Testis (tissue), 3 donors: Measurements from ENCODE around the gene SUMF2. TPM values are rescaled to one million over a fixed set of nuclear protein-coding genes. Genes with fewer than 3 reads are reported as not detected.
A peak's percentile ranks its signal among the peaks of the same experiment; 100 is the strongest.
"Not testable (repeated sequence)": the region's sequence is repeated elsewhere in the genome, so short reads cannot be mapped to it uniquely, and the experiment has no call there.

Experiments used
- DNase-seq: peaks from one replicate; pipeline ENCODE4 v3.0.0-alpha.2; 2019
- H3K27ac ChIP-seq, 2 donors: fragments of 200-600 bp; sonication (generic); one replicate each; pipeline ENCODE4 v1.5.1; 2019
- H3K27me3 ChIP-seq: fragments of 200-600 bp; sonication (generic); one replicate; pipeline ENCODE4 v1.5.1; 2019
- H3K36me3 ChIP-seq: fragments of 200-600 bp; sonication (generic); one replicate; pipeline ENCODE4 v1.5.1; 2017; ENCODE audit warnings: low read depth; ENCODE audit errors: missing control alignments
- H3K4me1 ChIP-seq: fragments of 200-600 bp; sonication (generic); one replicate; pipeline ENCODE4 v1.5.1; 2019
- H3K4me3 ChIP-seq, 2 donors: fragments of 200-600 bp; sonication (generic); one replicate each; pipeline ENCODE4 v1.5.1; 2017 to 2019
- H3K9me3 ChIP-seq: fragments of 200-600 bp; sonication (generic); one replicate; pipeline ENCODE4 v1.5.1; 2017
- CTCF ChIP-seq, 3 experiments: fragments of 450-650 bp in 2 of 3; fragments of 200-600 bp in 1 of 3; sonication (generic) in 1 of 3; IDR thresholded peaks; one replicate each; pipeline ENCODE4 v1.5.1; 2016 to 2019; ENCODE audit warnings: antibody characterized with exemption in 3 of 3, mild to moderate bottlenecking in 2 of 3, moderate library complexity in 1 of 3
- POLR2A ChIP-seq: fragments of 450-650 bp; IDR thresholded peaks from one replicate; pipeline ENCODE4 v1.6.1; 2017; ENCODE audit warnings: antibody characterized with exemption, mild to moderate bottlenecking, moderate library complexity
- WGBS, 2 donors: methylation state at CpG; one replicate each; pipeline ENCODE4 v1.1.5; 2018; 5-methylcytosine and 5-hydroxymethylcytosine counted together
- intact Hi-C: fragments of 100-400 bp; cut with DNase I; formaldehyde crosslinking; loops from one replicate; pipeline ENCODE4 v1.15.1; 2023; ENCODE audit warnings: low total_unique reads
- polyA plus RNA-seq: library from polyadenylated mRNA; stranded (reverse); fragments of 350-450 nt; fragmentation: Illumina TruSeq; extraction: RNeasy Lipid Tissue Mini Kit (QIAGEN cat#74804); gene quantifications from one replicate; pipeline ENCODE4 v1.2.3, GENCODE V29; 2014; ENCODE audit warnings: low read depth, low replicate concordance; ENCODE audit not compliant: insufficient read depth
- total RNA-seq, 2 donors: library from RNA; depleted of rRNA; stranded (reverse); fragments of >200 nt; gene quantifications; one replicate each; pipeline ENCODE4 v1.2.3, GENCODE V29; 2016

The SUMF2 gene
- total and polyA plus RNA-seq, 3 donors from 2014 or later = 83.3 to 107 (median 84.8) TPM

- H3K27ac ChIP-seq = no peak overlapping the region
- no peak for TF ChIP-seq POLR2A
- TF ChIP-seq CTCF (IDR thresholded peaks at IDR 0.05) = no peak
- WGBS, 2 donors = 72 to 74% methylated on average over 2 of the region's 2 CpGs
- no peaks in the 10 kb centered on the region for H3K9me3 ChIP-seq
- intact Hi-C loops = no loop called here
- H3K36me3 ChIP-seq = no peaks in the 10 kb centered on the region
- no peak overlapping the region for H3K4me3 ChIP-seq
- H3K4me1 ChIP-seq = peaks cover 4% of the 10 kb centered on the region
- DNase-seq = no peak
- no peaks in the 10 kb centered on the region for H3K27me3 ChIP-seq
These were observed 1.7 kb upstream of the SUMF2 start for GRCh38 chr7:56062382-56062781.

GRCh38 chr7:56063500-56063881 lies 595 bp upstream of the SUMF2 start:
- TF ChIP-seq CTCF (IDR thresholded peaks at IDR 0.05) (no peak), POLR2A (no peak)
- Histone ChIP-seq H3K36me3 (no peaks in the 10 kb centered on the region), H3K27ac (peak overlapping the region; percentile 41 to 93), H3K4me1 (peaks cover 4% of the 10 kb centered on the region), H3K4me3 (peak overlapping the region in 1 of 2 donors; percentile 96), H3K27me3 (no peaks in the 10 kb centered on the region), H3K9me3 (no peaks in the 10 kb centered on the region)
- 52 to 57% methylated on average over 7 of the region's 7 CpGs for WGBS, 2 donors
- DNase-seq = no peak
- intact Hi-C loops = no loop called here

- H3K4me3 ChIP-seq, DNase-seq, H3K36me3 ChIP-seq, H3K9me3 ChIP-seq, H3K27me3 ChIP-seq, H3K4me1 ChIP-seq, H3K27ac ChIP-seq, intact Hi-C loops: not testable (repeated sequence)
- WGBS, 2 donors = 67 to 76% methylated on average over 12 to 13 of the region's 13 CpGs
These were observed 2.3 kb downstream of the SUMF2 start for GRCh38 chr7:56066376-56066775.

GRCh38 chr7:56074371-56074791 lies 10.3 kb downstream of the SUMF2 start:
- WGBS, 2 donors = 13 to 14% methylated on average over 19 of the region's 19 CpGs
- no peak for TF ChIP-seq POLR2A
- peak; percentile 81 to 89 (median 83) for TF ChIP-seq CTCF (IDR thresholded peaks at IDR 0.05)
- no peak overlapping the region for H3K4me3 ChIP-seq
- peaks cover 8% of the 10 kb centered on the region for H3K4me1 ChIP-seq
- H3K27me3 ChIP-seq = no peaks in the 10 kb centered on the region
- DNase-seq = peak; percentile 87
- H3K27ac ChIP-seq = no peak overlapping the region
- intact Hi-C loops = loop anchor here (10.0 kb wide), 1 partner anchor 70 kb away; no protein-coding TSS in a partner anchor
- H3K36me3 ChIP-seq = no peaks in the 10 kb centered on the region
- no peaks in the 10 kb centered on the region for H3K9me3 ChIP-seq

- no peaks in the 10 kb centered on the region for H3K9me3 ChIP-seq
- H3K36me3 ChIP-seq = no peaks in the 10 kb centered on the region
- H3K4me3 ChIP-seq = no peak overlapping the region
- no peak overlapping the region for H3K27ac ChIP-seq
- 94 to 95% methylated on average over 3 of the region's 3 CpGs for WGBS, 2 donors
- intact Hi-C loops = loop anchor here (10.0 kb wide), 1 partner anchor 73 kb away; no protein-coding TSS in a partner anchor
- H3K4me1 ChIP-seq = peaks cover 16% of the 10 kb centered on the region
- DNase-seq = no peak
- TF ChIP-seq POLR2A (no peak), CTCF (IDR thresholded peaks at IDR 0.05) (no peak)
- no peaks in the 10 kb centered on the region for H3K27me3 ChIP-seq
These were observed 13.6 kb downstream of the SUMF2 start for GRCh38 chr7:56077681-56078080.
